Thyroid gland (tissue), 4 donors: ENCODE data around the gene DSG4. TPM values are rescaled to one million over a fixed set of nuclear protein-coding genes. Genes with fewer than 3 reads are reported as not detected.

Experiments used
- DNase-seq, 2 donors: peaks; one replicate each; pipeline ENCODE4 v3.0.0-alpha.2; 2019
- H3K27ac ChIP-seq, 3 donors: fragments of 200-600 bp; sonication (generic); 1 replicate in 2 of 3; 2 replicates in 1 of 3; pipeline ENCODE4 v1.5.1; 2016 to 2019; ENCODE audit warnings: mild to moderate bottlenecking in 1 of 3, moderate library complexity in 1 of 3
- H3K27me3 ChIP-seq: fragments of 200-600 bp; sonication (generic); one replicate; pipeline ENCODE4 v1.5.1; 2019
- H3K36me3 ChIP-seq, 2 donors: fragments of 200-600 bp; sonication (generic); one replicate each; pipeline ENCODE4 v1.5.1; 2016 to 2019
- H3K4me1 ChIP-seq, 2 donors: fragments of 200-600 bp; sonication (generic); one replicate each; pipeline ENCODE4 v1.5.1; 2017 to 2019
- H3K4me3 ChIP-seq, 3 donors: fragments of 200-600 bp; sonication (generic); replicated peaks in 1 of 3; 1 replicate in 2 of 3; 2 replicates in 1 of 3; pipeline ENCODE4 v1.5.1; 2016; ENCODE audit warnings: mild to moderate bottlenecking in 1 of 3
- H3K9me3 ChIP-seq: fragments of 200-600 bp; sonication (generic); one replicate; pipeline ENCODE4 v1.5.1; 2017
- CTCF ChIP-seq, 6 experiments: fragments of 200-600 bp in 3 of 6; fragments of 450-650 bp in 3 of 6; sonication (generic) in 3 of 6; IDR thresholded peaks; one replicate each; pipeline ENCODE4 v1.5.1; 2016 to 2019; ENCODE audit warnings: antibody characterized with exemption in 6 of 6, mild to moderate bottlenecking in 2 of 6, inconsistent platforms in 1 of 6, moderate library complexity in 1 of 6
- POLR2A ChIP-seq, 2 donors: fragments of 450-650 bp; IDR thresholded peaks; one replicate each; pipeline ENCODE4 v1.6.1; 2017; ENCODE audit warnings: antibody characterized with exemption in 2 of 2, mild to moderate bottlenecking in 2 of 2, moderate library complexity in 1 of 2
- WGBS, 2 donors: methylation state at CpG; one replicate each; pipeline ENCODE4 v1.1.5; 2017; 5-methylcytosine and 5-hydroxymethylcytosine counted together
- intact Hi-C: fragments of 100-400 bp; cut with DNase I; formaldehyde crosslinking; loops from one replicate; pipeline ENCODE4 v1.15.1; 2023
- total RNA-seq, 4 donors: library from RNA; depleted of rRNA; stranded (reverse); fragments of >200 nt; gene quantifications; one replicate each; pipeline ENCODE4 v1.2.3, GENCODE V29; 2016

The DSG4 gene
- total RNA-seq, 4 donors from 2014 or later = not detected

- no peaks in the 10 kb centered on the region for H3K4me1 ChIP-seq
- H3K27ac ChIP-seq = no peak overlapping the region
- H3K36me3 ChIP-seq = no peaks in the 10 kb centered on the region
- 62 to 67% methylated on average over 2 of the region's 2 CpGs for WGBS, 2 donors
- no peak for DNase-seq
- TF ChIP-seq CTCF (IDR thresholded peaks at IDR 0.05) (no peak), POLR2A (IDR thresholded peaks at IDR 0.05) (no peak)
- intact Hi-C loops = no loop called here
- no peak overlapping the region for H3K4me3 ChIP-seq
- no peaks in the 10 kb centered on the region for H3K27me3 ChIP-seq
- H3K9me3 ChIP-seq = no peaks in the 10 kb centered on the region
Observed at GRCh38 chr18:31398191-31398590, 21.6 kb downstream of the DSG4 start.

GRCh38 chr18:31399306-31400032 is 22.9 kb downstream of the DSG4 start:
- H3K4me1 ChIP-seq = no peaks in the 10 kb centered on the region
- H3K27me3 ChIP-seq = no peaks in the 10 kb centered on the region
- no peak for DNase-seq
- H3K4me3 ChIP-seq = no peak overlapping the region
- no peaks in the 10 kb centered on the region for H3K9me3 ChIP-seq
- H3K27ac ChIP-seq = no peak overlapping the region
- intact Hi-C loops = no loop called here
- WGBS, 2 donors = 73 to 79% methylated on average over 6 of the region's 6 CpGs
- TF ChIP-seq POLR2A (IDR thresholded peaks at IDR 0.05) (no peak), CTCF (IDR thresholded peaks at IDR 0.05) (no peak)
- no peaks in the 10 kb centered on the region for H3K36me3 ChIP-seq

- Histone ChIP-seq H3K9me3 (no peaks in the 10 kb centered on the region), H3K4me3 (no peak overlapping the region), H3K36me3 (no peaks in the 10 kb centered on the region), H3K27ac (no peak overlapping the region), H3K27me3 (no peaks in the 10 kb centered on the region), H3K4me1 (no peaks in the 10 kb centered on the region)
- intact Hi-C loops = no loop called here
- 86 to 90% methylated on average over 6 of the region's 6 CpGs for WGBS, 2 donors
- DNase-seq = no peak
- TF ChIP-seq CTCF (IDR thresholded peaks at IDR 0.05) = no peak
- no peak for TF ChIP-seq POLR2A (IDR thresholded peaks at IDR 0.05)
Observed at GRCh38 chr18:31401156-31402025, 24.8 kb downstream of the DSG4 start.

DNA sequence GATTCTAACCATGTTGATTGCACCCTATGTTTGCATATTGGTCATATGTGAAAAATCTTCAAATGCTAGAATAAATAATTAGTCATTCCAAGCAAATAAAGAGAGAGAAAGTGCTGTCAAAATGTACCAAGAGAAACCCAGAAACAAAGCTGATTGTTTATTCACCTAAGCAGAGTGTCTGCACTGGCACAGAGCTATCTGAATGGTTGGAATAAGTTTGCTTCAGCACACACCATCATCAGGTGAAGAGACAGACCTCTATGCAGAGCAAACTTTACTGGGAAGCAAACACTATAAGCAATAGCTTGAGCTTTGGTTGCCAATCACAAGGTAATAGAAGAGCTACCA is 25.4 kb downstream of the DSG4 start:
- TF ChIP-seq CTCF (IDR thresholded peaks at IDR 0.05) (no peak), POLR2A (IDR thresholded peaks at IDR 0.05) (no peak)
- no peak overlapping the region for H3K4me3 ChIP-seq
- H3K9me3 ChIP-seq = no peaks in the 10 kb centered on the region
- H3K36me3 ChIP-seq = no peaks in the 10 kb centered on the region
- intact Hi-C loops = no loop called here
- H3K27ac ChIP-seq = no peak overlapping the region
- no peak for DNase-seq
- H3K4me1 ChIP-seq = no peaks in the 10 kb centered on the region
- no peaks in the 10 kb centered on the region for H3K27me3 ChIP-seq

DNA sequence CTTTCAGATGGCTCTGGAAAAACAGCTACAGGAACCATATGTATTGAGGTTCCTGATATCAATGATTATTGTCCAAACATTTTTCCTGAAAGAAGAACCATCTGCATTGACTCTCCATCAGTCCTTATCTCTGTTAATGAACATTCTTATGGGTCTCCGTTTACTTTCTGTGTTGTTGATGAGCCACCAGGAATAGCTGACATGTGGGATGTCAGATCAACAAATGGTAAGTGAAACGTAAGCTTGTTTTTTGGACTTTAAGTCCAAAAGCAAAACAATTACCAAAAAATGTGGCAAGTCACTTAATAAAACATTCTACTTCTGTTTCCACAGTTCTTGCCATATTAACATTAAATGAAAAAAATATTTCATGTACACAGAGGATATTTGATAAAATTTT is 26.8 kb downstream of the DSG4 start:
- Histone ChIP-seq H3K27me3 (no peaks in the 10 kb centered on the region), H3K27ac (no peak overlapping the region), H3K9me3 (no peaks in the 10 kb centered on the region), H3K36me3 (no peaks in the 10 kb centered on the region), H3K4me3 (no peak overlapping the region), H3K4me1 (no peaks in the 10 kb centered on the region)
- intact Hi-C loops = no loop called here
- 68 to 77% methylated on average over 2 of the region's 2 CpGs for WGBS, 2 donors
- no peak for TF ChIP-seq CTCF (IDR thresholded peaks at IDR 0.05)
- no peak for TF ChIP-seq POLR2A (IDR thresholded peaks at IDR 0.05)
- DNase-seq = no peak
